HFF-Myc (cell line): ENCODE data around the gene ELAVL4.

ENCODE experiments used
- DNase-seq: peaks from one replicate; pipeline ENCODE4 v3.0.0-alpha.2; 2011; ENCODE audit warnings: low read depth; ENCODE audit errors: extremely low read depth
- H3K4me3 ChIP-seq: replicated peaks from 2 replicates; pipeline ENCODE4 v1.5.1; 2011; ENCODE audit warnings: low read depth, mild to moderate bottlenecking, control low read depth, low read length
- TF ChIP-seq, protein P1 (sequence below): IDR thresholded peaks from 2 replicates; pipeline ENCODE4 v1.5.1; 2012; ENCODE audit warnings: mild to moderate bottlenecking, low read depth, low read length, control low read depth; ENCODE audit errors: missing control alignments

ELAVL4 gene

DNA sequence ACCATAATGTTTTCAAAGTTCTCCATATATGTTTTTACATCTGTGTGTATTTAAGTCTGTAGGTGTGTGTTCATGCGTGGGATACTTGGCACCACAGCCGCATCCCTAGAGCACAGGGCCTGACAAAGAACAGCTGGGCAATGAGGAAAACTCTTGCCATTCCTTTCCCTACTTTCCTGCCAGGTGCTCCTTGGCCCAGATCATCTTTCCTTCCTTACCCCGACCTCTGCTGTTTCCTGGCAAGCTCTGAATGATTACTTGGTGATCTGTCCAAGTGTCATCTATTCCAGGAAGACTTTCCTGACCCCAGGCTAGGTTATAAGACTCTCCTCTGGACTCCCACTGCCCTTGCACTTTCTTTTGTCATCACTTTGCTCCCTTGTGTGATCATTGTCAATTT lies 123.6 kb downstream of the ELAVL4 start:
- TF ChIP-seq, protein P1, sequence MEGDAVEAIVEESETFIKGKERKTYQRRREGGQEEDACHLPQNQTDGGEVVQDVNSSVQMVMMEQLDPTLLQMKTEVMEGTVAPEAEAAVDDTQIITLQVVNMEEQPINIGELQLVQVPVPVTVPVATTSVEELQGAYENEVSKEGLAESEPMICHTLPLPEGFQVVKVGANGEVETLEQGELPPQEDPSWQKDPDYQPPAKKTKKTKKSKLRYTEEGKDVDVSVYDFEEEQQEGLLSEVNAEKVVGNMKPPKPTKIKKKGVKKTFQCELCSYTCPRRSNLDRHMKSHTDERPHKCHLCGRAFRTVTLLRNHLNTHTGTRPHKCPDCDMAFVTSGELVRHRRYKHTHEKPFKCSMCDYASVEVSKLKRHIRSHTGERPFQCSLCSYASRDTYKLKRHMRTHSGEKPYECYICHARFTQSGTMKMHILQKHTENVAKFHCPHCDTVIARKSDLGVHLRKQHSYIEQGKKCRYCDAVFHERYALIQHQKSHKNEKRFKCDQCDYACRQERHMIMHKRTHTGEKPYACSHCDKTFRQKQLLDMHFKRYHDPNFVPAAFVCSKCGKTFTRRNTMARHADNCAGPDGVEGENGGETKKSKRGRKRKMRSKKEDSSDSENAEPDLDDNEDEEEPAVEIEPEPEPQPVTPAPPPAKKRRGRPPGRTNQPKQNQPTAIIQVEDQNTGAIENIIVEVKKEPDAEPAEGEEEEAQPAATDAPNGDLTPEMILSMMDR: no peak
- no peak for DNase-seq
- H3K4me3 ChIP-seq: no peak overlapping the region

DNA sequence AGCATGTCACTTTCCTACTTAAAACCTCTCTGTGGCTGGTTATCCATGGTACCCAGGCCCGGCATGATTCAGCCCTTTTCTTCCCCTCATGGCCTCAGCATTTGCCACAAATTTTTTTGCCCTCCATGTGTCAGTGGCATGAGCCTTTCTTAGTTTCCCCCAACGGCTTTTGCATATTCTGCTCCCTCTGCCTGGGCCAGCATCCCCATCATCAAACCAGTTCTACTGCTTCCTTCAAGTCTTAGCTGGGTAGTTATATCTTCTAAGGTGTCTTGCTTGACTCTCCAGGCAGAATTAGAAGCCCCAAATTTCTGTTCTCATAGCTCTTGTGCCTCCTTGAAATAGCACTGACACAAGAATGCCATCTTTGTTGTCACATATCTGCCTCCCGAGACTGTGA lies 127.9 kb downstream of the ELAVL4 start:
- H3K4me3 ChIP-seq: no peak overlapping the region
- TF ChIP-seq, protein P1: no peak
- no peak for DNase-seq

DNA sequence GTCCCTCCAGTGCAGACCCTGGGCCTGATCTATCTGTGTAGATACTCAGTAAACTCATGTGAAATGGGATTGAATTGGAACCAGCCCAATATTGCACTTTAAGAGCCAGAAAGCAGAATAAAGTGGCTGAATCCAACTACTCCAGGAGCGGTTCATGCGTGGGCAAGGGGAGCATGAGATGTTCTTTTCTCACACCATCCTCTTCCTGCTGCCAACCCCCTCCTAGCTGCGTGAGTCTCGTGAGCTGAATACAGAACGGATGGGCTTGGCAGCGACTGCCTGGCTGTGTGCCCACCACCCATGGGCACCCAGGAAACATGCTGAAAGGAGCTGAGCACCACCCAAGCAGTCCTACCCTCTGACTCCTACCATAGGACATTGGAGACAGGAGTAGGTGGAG lies 128.3 kb downstream of the ELAVL4 start:
- H3K4me3 ChIP-seq: no peak overlapping the region
- TF ChIP-seq, protein P1: no peak
- DNase-seq: no peak

DNA sequence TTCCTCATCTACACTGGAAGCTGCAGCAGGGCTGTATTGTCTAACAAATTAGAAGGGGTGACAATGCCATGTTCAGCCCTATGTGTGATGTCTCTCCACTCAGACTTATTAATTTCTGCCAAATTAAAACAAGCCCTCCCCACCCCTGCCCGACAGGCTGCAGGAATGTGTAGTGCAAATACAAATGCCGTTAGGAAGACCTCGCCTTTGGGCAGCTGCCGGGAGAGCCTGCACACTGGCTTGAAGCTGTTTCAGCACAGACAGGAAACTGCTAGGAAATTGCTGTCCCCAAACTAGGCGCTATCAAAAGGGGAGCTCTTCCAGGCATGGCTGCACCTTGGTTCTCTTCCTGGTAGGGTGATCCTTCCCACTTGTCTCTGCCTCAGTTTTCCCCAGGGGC lies 135.2 kb downstream of the ELAVL4 start:
- TF ChIP-seq, protein P1: no peak
- H3K4me3 ChIP-seq: no peak overlapping the region
- DNase-seq: no peak

DNA sequence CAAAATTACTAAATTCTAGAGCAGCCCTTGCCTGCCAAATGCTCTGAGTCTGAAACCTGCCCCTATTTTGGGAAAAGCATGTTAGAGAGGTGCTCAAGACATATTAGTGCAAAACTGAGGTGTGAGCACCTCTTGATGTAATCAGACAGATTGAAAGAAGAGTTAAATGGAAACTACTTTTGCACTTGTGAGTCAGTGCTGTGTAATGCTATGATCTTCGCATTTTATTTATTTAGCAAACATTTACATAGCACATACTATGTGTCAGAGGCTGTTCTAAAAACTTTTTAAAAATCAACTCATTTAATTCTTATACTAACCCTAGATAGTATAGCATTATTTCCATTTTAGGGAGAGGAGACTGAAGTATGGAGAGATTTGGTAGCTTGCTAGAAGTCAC lies 138.1 kb downstream of the ELAVL4 start:
- DNase-seq: no peak
- no peak overlapping the region for H3K4me3 ChIP-seq
- TF ChIP-seq, protein P1: no peak

DNA sequence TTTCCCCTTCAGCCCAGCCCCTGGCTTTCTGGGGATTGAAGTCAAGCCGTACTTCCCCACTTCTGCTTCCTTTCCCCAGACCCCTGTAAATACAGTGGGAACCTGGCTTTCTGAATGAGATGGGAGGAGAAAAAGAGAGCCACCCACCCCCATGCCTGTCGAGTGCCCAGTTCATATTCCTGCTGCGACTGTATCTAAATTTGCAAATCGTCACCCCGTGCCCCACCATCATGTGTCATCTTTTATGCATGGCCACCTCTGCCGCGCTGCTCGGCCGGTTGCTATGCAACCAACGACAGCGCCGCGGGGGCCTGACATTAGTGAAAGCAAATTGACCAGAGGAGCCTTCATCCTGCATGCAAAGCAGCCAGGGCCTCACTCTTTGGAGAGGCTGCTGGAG lies 143.0 kb downstream of the ELAVL4 start:
- H3K4me3 ChIP-seq: no peak overlapping the region

DNA sequence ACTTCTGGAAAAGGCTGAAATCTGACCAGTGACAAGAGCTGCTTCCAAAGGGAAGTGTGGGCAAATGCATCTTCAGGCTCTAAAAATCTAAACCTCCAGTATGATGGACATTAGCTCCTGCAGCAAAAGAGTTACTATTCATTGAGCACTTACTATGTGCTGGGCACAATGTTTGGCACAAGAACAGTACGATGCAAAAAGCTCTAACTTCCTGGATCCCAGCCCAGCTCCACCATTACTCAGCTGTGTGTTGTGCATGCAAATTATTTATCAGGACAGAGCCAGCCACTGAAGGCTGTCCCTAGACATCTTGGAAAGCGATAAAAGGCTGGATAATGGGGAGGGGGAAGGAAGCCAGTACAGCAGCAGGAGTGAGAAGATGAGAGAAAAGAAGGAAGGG lies 143.5 kb downstream of the ELAVL4 start:
- no peak for DNase-seq
- no peak overlapping the region for H3K4me3 ChIP-seq
- TF ChIP-seq, protein P1: no peak

More for the DNA sequence above, 143.0 kb downstream of the ELAVL4 start:
- TF ChIP-seq, protein P1: no peak
- no peak for DNase-seq
